GM12878 (cell line): ENCODE results near the gene MTSS2. TPM values are rescaled to one million over a fixed set of nuclear protein-coding genes. Genes with fewer than 3 reads are reported as not detected.

Experiments used
- ATAC-seq: fragments of 200-7000 bp; cut with Tn5 transposase; 3 replicates; pipeline ENCODE4 v1.9.1; 2020; ENCODE audit warnings: mild to moderate bottlenecking, moderate library complexity
- BruUV-seq: library from RNA; stranded (reverse); fragments of 400-500 nt; replicated peaks from 2 replicates; lab custom pipeline; 2021; lab: Mats Ljungman, UMichigan
- CTCF ChIA-PET: fragments of 300-600 bp; sonication (Branson Sonifier 250); formaldehyde crosslinking; extraction: SDS; loops from one replicate; lab custom pipeline; 2021; ENCODE audit warnings: inconsistent platforms; lab: Yijun Ruan, JAX
- POLR2A ChIA-PET: fragments of 350-600 bp; formaldehyde crosslinking; extraction: SDS; loops from one replicate; lab custom pipeline; 2021; ENCODE audit warnings: inconsistent platforms; lab: Charles Lee
- RAD21 ChIA-PET: fragments of 300-600 bp; sonication (Branson Sonifier 250); formaldehyde crosslinking; loops from one replicate; lab custom pipeline; 2023; ENCODE audit warnings: antibody characterized with exemption; ENCODE audit not compliant: unreplicated experiment; lab: Charles Lee
- SMC1A ChIA-PET: fragments of 300-600 bp; sonication (Branson Sonifier 250); formaldehyde crosslinking; loops from one replicate; lab custom pipeline; 2023; ENCODE audit not compliant: unreplicated experiment, uncharacterized antibody; lab: Charles Lee
- DNase-seq: peaks from one replicate; pipeline ENCODE4 v3.0.0-alpha.2; 2011; ENCODE audit warnings: low read depth, low spot score
- FAIRE-seq: peaks from 3 replicates; lab custom pipeline; 2011; peaks lifted over from hg19 to GRCh38; lab: Jason Lieb, UNC
- H2AFZ ChIP-seq: 2 replicates; pipeline ENCODE4 v1.6.0; 2011; ENCODE audit warnings: low read depth, low read length, control low read depth; ENCODE audit not compliant: control insufficient read depth
- H3K27ac ChIP-seq: 2 replicates; pipeline ENCODE4 v1.5.1; 2011; ENCODE audit warnings: control low read depth; ENCODE audit not compliant: control insufficient read depth, insufficient read depth
- H3K27me3 ChIP-seq, 2 experiments: replicated peaks in 1 of 2; 2 replicates each; pipeline versions ENCODE4 v1.6.0 to v1.6.1; 2011; ENCODE audit warnings: low read length in 1 of 2; ENCODE audit not compliant: control insufficient read depth in 2 of 2, insufficient read depth in 2 of 2
- H3K36me3 ChIP-seq, 2 experiments: 2 replicates each; pipeline ENCODE4 v1.5.1; 2011; ENCODE audit warnings: low read length in 1 of 2; ENCODE audit not compliant: control insufficient read depth in 2 of 2, insufficient read depth in 2 of 2
- H3K4me1 ChIP-seq: 2 replicates; pipeline ENCODE4 v1.6.1; 2011; ENCODE audit warnings: mild to moderate bottlenecking, low read length, moderate library complexity, mixed read lengths; ENCODE audit not compliant: control insufficient read depth, insufficient read depth
- H3K4me2 ChIP-seq: 2 replicates; pipeline ENCODE4 v1.6.0; 2011; ENCODE audit warnings: control low read depth; ENCODE audit not compliant: control insufficient read depth, insufficient read depth
- H3K4me3 ChIP-seq: fragments of 200-600 bp; sonication (generic); 2 replicates; pipeline ENCODE4 v1.5.1; 2016
- H3K79me2 ChIP-seq: 2 replicates; pipeline ENCODE4 v1.6.0; 2011; ENCODE audit warnings: low read length; ENCODE audit not compliant: control insufficient read depth, insufficient read depth
- H3K9ac ChIP-seq: 2 replicates; pipeline ENCODE4 v1.8.0; 2011; ENCODE audit warnings: low read length, control low read depth, mixed read lengths; ENCODE audit not compliant: control insufficient read depth, insufficient read depth
- H3K9me3 ChIP-seq: replicated peaks from 3 replicates; pipeline ENCODE4 v1.5.1; 2011; ENCODE audit warnings: mild to moderate bottlenecking, low read length; ENCODE audit not compliant: control insufficient read depth, insufficient read depth
- H4K20me1 ChIP-seq: 2 replicates; pipeline ENCODE4 v1.6.0; 2011; ENCODE audit not compliant: control insufficient read depth, insufficient read depth
- ESRRA ChIP-seq: IDR thresholded peaks from 2 replicates; pipeline ENCODE4 v1.6.1; 2012; ENCODE audit warnings: mild to moderate bottlenecking, low read length, improper control_type of control experiment
- MEF2A ChIP-seq: IDR thresholded peaks from 2 replicates; pipeline ENCODE4 v1.6.1; 2011; ENCODE audit warnings: low read depth, mild to moderate bottlenecking, low read length, moderate library complexity; ENCODE audit not compliant: insufficient read depth
- NFYA ChIP-seq: IDR thresholded peaks from 2 replicates; pipeline ENCODE4 v1.6.1; 2011; ENCODE audit warnings: low read depth, mild to moderate bottlenecking, low read length, improper control_type of control experiment, borderline replicate concordance
- NR2F1 ChIP-seq: fragments of 450-650 bp; conservative IDR thresholded peaks from 2 replicates; pipeline ENCODE4 v1.6.1; 2017; ENCODE audit warnings: mild to moderate bottlenecking
- POU2F2 ChIP-seq: IDR thresholded peaks from 3 replicates; pipeline ENCODE4 v1.6.1; 2011; ENCODE audit warnings: low read depth, mild to moderate bottlenecking, low read length, borderline replicate concordance
- RBBP5 ChIP-seq: fragments of 200-600 bp; sonication (generic); conservative IDR thresholded peaks from 2 replicates; pipeline ENCODE4 v1.6.1; 2016
- RCOR1 ChIP-seq: conservative IDR thresholded peaks from 2 replicates; pipeline ENCODE4 v1.6.1; 2012; ENCODE audit warnings: low read depth, low read length, improper control_type of control experiment
- SMAD1 ChIP-seq: fragments of 450-650 bp; IDR thresholded peaks from 2 replicates; pipeline ENCODE4 v1.6.1; 2018; ENCODE audit warnings: mild to moderate bottlenecking, low read depth; ENCODE audit not compliant: partially characterized antibody
- SMC3 ChIP-seq: IDR thresholded peaks from 2 replicates; pipeline ENCODE4 v1.6.1; 2011; ENCODE audit warnings: low read length, improper control_type of control experiment, borderline replicate concordance
- SUZ12 ChIP-seq: fragments of 200-600 bp; sonication (generic); IDR thresholded peaks from one replicate; pipeline ENCODE4 v1.6.1; 2018; ENCODE audit warnings: antibody characterized with exemption, mild to moderate bottlenecking; ENCODE audit not compliant: unreplicated experiment
- WGBS: methylation state at CpG from one replicate; pipeline ENCODE4 v1.1.6; 2016; ENCODE audit warnings: low lambda C conversion rate; ENCODE audit not compliant: insufficient replicate concordance, insufficient coverage; ENCODE audit errors: missing lambda C conversion rate; 5-methylcytosine and 5-hydroxymethylcytosine counted together
- in situ Hi-C: fragments of 300-500 bp; cut with MboI; formaldehyde crosslinking; loops from 9 replicates; pipeline ENCODE4 v1.14.3; 2018; ENCODE audit warnings: mixed read lengths
- intact Hi-C: fragments of 100-400 bp; cut with micrococcal nuclease; formaldehyde crosslinking; loops from one replicate; pipeline ENCODE4 v1.14.2; 2022; ENCODE audit not compliant: unreplicated experiment
- polyA plus RNA-seq, 11 experiments: library from polyadenylated mRNA; depleted of rRNA in 4 of 11; unstranded in 6 of 11; stranded (reverse) in 5 of 11; fragments of >200 nt; fragmentation: Nextera tagmentation in 4 of 11; fragmentation: Illumina TruSeq in 1 of 11; extraction: Ambion mirVana in 4 of 11; extraction: Trizol in 1 of 11; gene quantifications; 1 replicate in 1 of 11; 2 replicates in 10 of 11; pipeline versions ENCODE4 v1.2.1 to v1.2.3, GENCODE V29; 2011 to 2016; ENCODE audit warnings: inconsistent platforms in 2 of 11, missing spikeins in 2 of 11, low read depth in 1 of 11
- total RNA-seq, 4 experiments: library from RNA; depleted of rRNA in 3 of 4; stranded (reverse); fragments of >200 nt in 3 of 4; fragmentation: Illumina TruSeq in 1 of 4; extraction: Trizol in 1 of 4; gene quantifications; 2 replicates each; pipeline versions ENCODE4 v1.2.1 to v1.2.3, GENCODE V29; 2013 to 2021
- TF ChIP-seq, protein P1 (sequence below): IDR thresholded peaks from 2 replicates; pipeline ENCODE4 v1.6.1; 2012; ENCODE audit warnings: improper control_type of control experiment, low read depth, low read length; ENCODE audit not compliant: insufficient replicate concordance

Gene MTSS2
- total and polyA plus RNA-seq, 10 of the 15 experiments (the other 5 are each of a cell fraction or from before 2014, with no cell fraction given), result under 0.01 to 0.51 (median 0.14) TPM; not detected in 4

- ChIA-PET POLR2A (no interaction called here), CTCF (interaction anchor here (1.2 kb wide), 1 partner anchor 82 kb away, joined by 4 read pairs; no protein-coding TSS in a partner anchor), SMC1A (no interaction called here), RAD21 (no interaction called here)
- Histone ChIP-seq H3K27me3 (no peaks in the 10 kb centered on the region), H3K4me2 (no peak overlapping the region), H3K27ac (no peak overlapping the region), H4K20me1 (no peaks in the 10 kb centered on the region), H3K4me3 (no peak overlapping the region), H2AFZ (no peak overlapping the region), H3K4me1 (no peaks in the 10 kb centered on the region), H3K9me3 (no peaks in the 10 kb centered on the region), H3K9ac (no peak overlapping the region), H3K36me3 (peaks cover 0 to 2% of the 10 kb centered on the region in 2 experiments; a peak in 2 of 4 replicates), H3K79me2 (no peaks in the 10 kb centered on the region)
- no peak for FAIRE-seq
- no peak for DNase-seq
- 82% methylated on average over 22 of the region's 22 CpGs for WGBS
- BruUV-seq, result no TSS peak
- ATAC-seq, result no peak
- TF ChIP-seq SUZ12 (no peak), POU2F2 (no peak), NFYA (no peak), RCOR1 (no peak)
- in situ Hi-C loops, result no loop called here
- intact Hi-C loops, result no loop called here
These were observed 3.4 kb upstream of the MTSS2 start for GRCh38 chr16:70689035-70689969.

GRCh38 chr16:70688246-70688742 is 2.4 kb upstream of the MTSS2 start:
- no peaks in the 10 kb centered on the region for H4K20me1 ChIP-seq
- DNase-seq, result no peak
- SMC1A ChIA-PET, result no interaction called here
- H3K27me3 ChIP-seq, result no peaks in the 10 kb centered on the region
- H3K36me3 ChIP-seq, result no peaks in the 10 kb centered on the region
- RAD21 ChIA-PET, result no interaction called here
- H3K4me3 ChIP-seq, result no peak overlapping the region
- no peaks in the 10 kb centered on the region for H3K79me2 ChIP-seq
- H3K4me2 ChIP-seq, result no peak overlapping the region
- H2AFZ ChIP-seq, result no peak overlapping the region
- no peaks in the 10 kb centered on the region for H3K9me3 ChIP-seq
- in situ Hi-C loops (no loop called here), intact Hi-C loops (no loop called here)
- WGBS, result 88% methylated on average over 8 of the region's 8 CpGs
- POLR2A ChIA-PET, result no interaction called here
- no peak for FAIRE-seq
- BruUV-seq, result no TSS peak
- CTCF ChIA-PET, result interaction anchor here (0.8 to 1.2 kb wide), 2 partner anchors 83 kb away, joined by 3 to 4 read pairs; no protein-coding TSS in a partner anchor
- no peak overlapping the region for H3K27ac ChIP-seq
- no peak overlapping the region for H3K9ac ChIP-seq
- no peak for ATAC-seq
- no peaks in the 10 kb centered on the region for H3K4me1 ChIP-seq
- TF ChIP-seq ESRRA (no peak), RBBP5 (no peak), SMC3 (no peak), SMAD1 (no peak), MEF2A (no peak), NR2F1 (no peak)
- TF ChIP-seq, protein P1, sequence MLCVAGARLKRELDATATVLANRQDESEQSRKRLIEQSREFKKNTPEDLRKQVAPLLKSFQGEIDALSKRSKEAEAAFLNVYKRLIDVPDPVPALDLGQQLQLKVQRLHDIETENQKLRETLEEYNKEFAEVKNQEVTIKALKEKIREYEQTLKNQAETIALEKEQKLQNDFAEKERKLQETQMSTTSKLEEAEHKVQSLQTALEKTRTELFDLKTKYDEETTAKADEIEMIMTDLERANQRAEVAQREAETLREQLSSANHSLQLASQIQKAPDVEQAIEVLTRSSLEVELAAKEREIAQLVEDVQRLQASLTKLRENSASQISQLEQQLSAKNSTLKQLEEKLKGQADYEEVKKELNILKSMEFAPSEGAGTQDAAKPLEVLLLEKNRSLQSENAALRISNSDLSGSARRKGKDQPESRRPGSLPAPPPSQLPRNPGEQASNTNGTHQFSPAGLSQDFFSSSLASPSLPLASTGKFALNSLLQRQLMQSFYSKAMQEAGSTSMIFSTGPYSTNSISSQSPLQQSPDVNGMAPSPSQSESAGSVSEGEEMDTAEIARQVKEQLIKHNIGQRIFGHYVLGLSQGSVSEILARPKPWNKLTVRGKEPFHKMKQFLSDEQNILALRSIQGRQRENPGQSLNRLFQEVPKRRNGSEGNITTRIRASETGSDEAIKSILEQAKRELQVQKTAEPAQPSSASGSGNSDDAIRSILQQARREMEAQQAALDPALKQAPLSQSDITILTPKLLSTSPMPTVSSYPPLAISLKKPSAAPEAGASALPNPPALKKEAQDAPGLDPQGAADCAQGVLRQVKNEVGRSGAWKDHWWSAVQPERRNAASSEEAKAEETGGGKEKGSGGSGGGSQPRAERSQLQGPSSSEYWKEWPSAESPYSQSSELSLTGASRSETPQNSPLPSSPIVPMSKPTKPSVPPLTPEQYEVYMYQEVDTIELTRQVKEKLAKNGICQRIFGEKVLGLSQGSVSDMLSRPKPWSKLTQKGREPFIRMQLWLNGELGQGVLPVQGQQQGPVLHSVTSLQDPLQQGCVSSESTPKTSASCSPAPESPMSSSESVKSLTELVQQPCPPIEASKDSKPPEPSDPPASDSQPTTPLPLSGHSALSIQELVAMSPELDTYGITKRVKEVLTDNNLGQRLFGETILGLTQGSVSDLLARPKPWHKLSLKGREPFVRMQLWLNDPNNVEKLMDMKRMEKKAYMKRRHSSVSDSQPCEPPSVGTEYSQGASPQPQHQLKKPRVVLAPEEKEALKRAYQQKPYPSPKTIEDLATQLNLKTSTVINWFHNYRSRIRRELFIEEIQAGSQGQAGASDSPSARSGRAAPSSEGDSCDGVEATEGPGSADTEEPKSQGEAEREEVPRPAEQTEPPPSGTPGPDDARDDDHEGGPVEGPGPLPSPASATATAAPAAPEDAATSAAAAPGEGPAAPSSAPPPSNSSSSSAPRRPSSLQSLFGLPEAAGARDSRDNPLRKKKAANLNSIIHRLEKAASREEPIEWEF, result no peak
